ENCODE results near the gene ATXN1.

GRCh38 chr6:16555550-16555949, 205.7 kb downstream of the ATXN1 start:
- TF ChIP-seq CTCF (IDR thresholded peaks at IDR 0.05) (no peak), POLR2A (IDR thresholded peaks at IDR 0.05) (no peak)

Data from testis (tissue), 2 donors.